Heart left ventricle (tissue), 16 donors: ENCODE measurements around the gene GRM5. TPM values are rescaled to one million over a fixed set of nuclear protein-coding genes. Genes with fewer than 3 reads are reported as not detected.
A peak's percentile ranks its signal among the peaks of the same experiment; 100 is the strongest.

Experiments
- ATAC-seq, 4 donors: fragments of 200-7000 bp; cut with Tn5 transposase; one replicate each; pipeline ENCODE4 v1.9.1; 2020 to 2022; ENCODE audit warnings: moderate library complexity in 4 of 4, mild to moderate bottlenecking in 3 of 4, moderate number of reproducible peaks in 1 of 4
- DNase-seq, 5 donors: peaks; one replicate each; pipeline ENCODE4 v3.0.0-alpha.2; 2020
- H3K27ac ChIP-seq, 12 donors: fragments of 200-600 bp; sonication (generic) in 4 of 12; one replicate each; pipeline versions ENCODE4 v1.5.0 to v1.8.0; 2016 to 2022; ENCODE audit warnings: mild to moderate bottlenecking in 2 of 12
- H3K27me3 ChIP-seq, 9 donors: fragments of 200-600 bp; sonication (generic) in 2 of 9; one replicate each; pipeline versions ENCODE4 v1.5.1 to v1.8.0; 2016 to 2022; ENCODE audit warnings: mild to moderate bottlenecking in 3 of 9
- H3K36me3 ChIP-seq, 9 donors: fragments of 200-600 bp; sonication (generic) in 2 of 9; one replicate each; pipeline versions ENCODE4 v1.5.0 to v1.8.0; 2018 to 2022; ENCODE audit warnings: mild to moderate bottlenecking in 2 of 9
- H3K4me1 ChIP-seq, 12 donors: fragments of 200-600 bp; sonication (generic) in 4 of 12; one replicate each; pipeline versions ENCODE4 v1.5.0 to v1.8.0; 2016 to 2022; ENCODE audit warnings: mild to moderate bottlenecking in 3 of 12
- H3K4me3 ChIP-seq, 12 donors: fragments of 200-600 bp; sonication (generic) in 4 of 12; one replicate each; pipeline versions ENCODE4 v1.5.0 to v1.8.0; 2017 to 2022; ENCODE audit warnings: mild to moderate bottlenecking in 9 of 12, moderate library complexity in 4 of 12
- H3K9me3 ChIP-seq, 12 donors: fragments of 200-600 bp; sonication (generic) in 4 of 12; one replicate each; pipeline versions ENCODE4 v1.5.0 to v1.8.0; 2016 to 2022; ENCODE audit warnings: mild to moderate bottlenecking in 1 of 12
- POLR2A ChIP-seq, 2 donors: fragments of 450-650 bp; IDR thresholded peaks; one replicate each; pipeline ENCODE4 v1.6.1; 2017; ENCODE audit warnings: antibody characterized with exemption in 2 of 2, mild to moderate bottlenecking in 2 of 2, moderate library complexity in 2 of 2
- WGBS, 4 donors: extraction: QIAGEN DNeasy Blood & Tissue Kit in 2 of 4; methylation state at CpG; one replicate each; pipeline versions ENCODE4 v1.1.5 to v1.1.7; 2013 to 2018; 5-methylcytosine and 5-hydroxymethylcytosine counted together
- intact Hi-C, 10 donors: fragments of 100-400 bp; cut with DNase I; formaldehyde crosslinking; loops; one replicate each; pipeline versions ENCODE4 v1.11.1 to v1.14.2; 2022
- polyA plus RNA-seq, 2 donors: library from polyadenylated mRNA; stranded (reverse); fragments of 200-250 nt; gene quantifications; one replicate each; pipeline ENCODE4 v1.2.3, GENCODE V29; 2013
- total RNA-seq, 9 donors: library from RNA; depleted of rRNA in 2 of 9; stranded (reverse); fragments of >200 nt in 2 of 9; fragmentation: NEBNext Ultra II Directional in 3 of 9; extraction: Animal tissue kit (Norgen Biotek cat#: 25700) in 3 of 9; gene quantifications; one replicate each; pipeline versions ENCODE4 v1.1.0 to v1.2.4, GENCODE V29; 2016 to 2023
- TF ChIP-seq, protein P1 (sequence below), 12 donors: fragments of 200-600 bp; sonication (generic) in 4 of 12; IDR thresholded peaks; one replicate each; pipeline versions ENCODE4 v1.5.0 to v1.8.0; 2018 to 2022; ENCODE audit warnings: antibody characterized with exemption in 12 of 12, mild to moderate bottlenecking in 5 of 12
- donor health status: ischemic (EF 13 %, LVEDD 7.1; RV severe dilation, severe dysfunction).
- donor health status: healthy with polysubstance abuse.
- donor health status: DM: no; HTN: yes; CAD: no.
- donor health status: DM: no; HTN: no; CAD: no.
- donor health status: ischemic (EF 25% LVEDD 6.9; RV normal size, moderate dysfunction).
- donor health status: ischemic (EF 25% LVEDD 5.7; RV mildly dilated, moderate dysfunction).
- donor health status: healthy.
- donor health status: DM: yes; HTN: yes; CAD: no.
- donor health status: ischemic (EF 35%, LVEDD 5.7; RV mildly dilated, moderate dysfunction).
- donor health status: nonischemic (EF 11% LVEDD 7.7; RV severe dilation, severe dysfunction).
- donor health status: DM: yes; HTN: yes; CAD: no.
- donor health status: PGD.
- donor health status: ischemic (EF 29% LVEDD 5.4; RV normal size, mild dysfunction).
- donor health status: nonischemic (EF 23%, LVEDD 6.1; RV moderate dilation, normal function).

The GRM5 gene
- total and polyA plus RNA-seq, 11 donors, result 0.01 to 0.09 (median 0.09) TPM; not detected in 8

DNA sequence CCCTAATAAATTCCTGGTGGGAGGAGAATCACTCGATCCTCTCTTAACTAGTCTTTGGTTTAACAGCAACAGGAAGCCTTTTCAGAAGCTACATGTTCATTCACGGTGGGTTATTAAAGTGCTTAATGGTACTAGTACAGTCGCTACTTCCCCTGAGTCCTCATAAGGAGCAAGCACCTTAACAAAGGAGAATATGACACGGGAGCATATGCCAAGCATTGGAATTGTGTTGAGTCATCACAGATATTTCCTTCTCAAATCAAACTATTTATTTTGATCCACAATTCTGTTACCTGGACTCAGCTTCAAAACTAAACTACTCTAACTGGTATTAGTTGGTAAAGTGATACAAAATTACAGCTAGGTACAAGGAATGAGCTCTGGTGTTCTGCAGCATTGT is 550.8 kb downstream of the GRM5 start:
- Histone ChIP-seq H3K9me3 (no peaks in the 10 kb centered on the region), H3K36me3 (no peaks in the 10 kb centered on the region), H3K4me3 (no peak overlapping the region), H3K27ac (no peak overlapping the region), H3K27me3 (peaks cover 0 to 18% (median 5%) of the 10 kb centered on the region in 9 donors), H3K4me1 (no peaks in the 10 kb centered on the region)
- WGBS, 4 donors, result 73 to 90% (median 85%) methylated on average over 4 of the region's 4 CpGs
- no peak for DNase-seq
- TF ChIP-seq, protein P1, sequence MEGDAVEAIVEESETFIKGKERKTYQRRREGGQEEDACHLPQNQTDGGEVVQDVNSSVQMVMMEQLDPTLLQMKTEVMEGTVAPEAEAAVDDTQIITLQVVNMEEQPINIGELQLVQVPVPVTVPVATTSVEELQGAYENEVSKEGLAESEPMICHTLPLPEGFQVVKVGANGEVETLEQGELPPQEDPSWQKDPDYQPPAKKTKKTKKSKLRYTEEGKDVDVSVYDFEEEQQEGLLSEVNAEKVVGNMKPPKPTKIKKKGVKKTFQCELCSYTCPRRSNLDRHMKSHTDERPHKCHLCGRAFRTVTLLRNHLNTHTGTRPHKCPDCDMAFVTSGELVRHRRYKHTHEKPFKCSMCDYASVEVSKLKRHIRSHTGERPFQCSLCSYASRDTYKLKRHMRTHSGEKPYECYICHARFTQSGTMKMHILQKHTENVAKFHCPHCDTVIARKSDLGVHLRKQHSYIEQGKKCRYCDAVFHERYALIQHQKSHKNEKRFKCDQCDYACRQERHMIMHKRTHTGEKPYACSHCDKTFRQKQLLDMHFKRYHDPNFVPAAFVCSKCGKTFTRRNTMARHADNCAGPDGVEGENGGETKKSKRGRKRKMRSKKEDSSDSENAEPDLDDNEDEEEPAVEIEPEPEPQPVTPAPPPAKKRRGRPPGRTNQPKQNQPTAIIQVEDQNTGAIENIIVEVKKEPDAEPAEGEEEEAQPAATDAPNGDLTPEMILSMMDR (IDR thresholded peaks at IDR 0.05), result no peak
- TF ChIP-seq POLR2A (IDR thresholded peaks at IDR 0.05), result no peak
- no peak for ATAC-seq
- intact Hi-C loops, result no loop called here

DNA sequence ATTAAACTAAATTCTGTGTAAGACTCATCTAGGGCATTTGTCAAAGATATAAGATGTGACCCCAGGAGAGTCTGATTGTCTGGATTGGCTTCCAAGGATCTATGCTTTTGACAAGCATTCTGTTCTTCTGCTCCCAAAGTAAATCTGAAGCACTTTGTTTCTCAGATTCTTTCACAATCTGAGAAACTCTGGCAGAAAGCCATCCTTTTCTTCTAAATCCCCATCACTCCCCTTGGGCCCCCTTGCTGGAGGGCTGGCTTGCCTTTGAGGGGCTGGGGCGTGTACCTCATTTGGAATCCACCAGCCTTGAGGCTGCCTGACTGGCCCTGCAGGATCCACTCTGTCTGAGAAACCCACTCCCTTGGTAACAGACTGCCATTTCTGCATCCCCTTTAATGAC is 554.8 kb downstream of the GRM5 start:
- WGBS, 4 donors, result 66 to 80% (median 73%) methylated on average over 1 of the region's 1 CpG
- no peak overlapping the region for H3K4me3 ChIP-seq
- H3K27me3 ChIP-seq, result peaks cover 0 to 57% (median 29%) of the 10 kb centered on the region in 9 donors
- no peaks in the 10 kb centered on the region for H3K36me3 ChIP-seq
- no peak overlapping the region for H3K27ac ChIP-seq
- H3K9me3 ChIP-seq, result no peaks in the 10 kb centered on the region
- ATAC-seq (no peak), DNase-seq (no peak)
- H3K4me1 ChIP-seq, result peaks cover 0 to 9% (median 0%) of the 10 kb centered on the region in 12 donors
- intact Hi-C loops, result no loop called here
- TF ChIP-seq, protein P1 (IDR thresholded peaks at IDR 0.05), result no peak
- TF ChIP-seq POLR2A (IDR thresholded peaks at IDR 0.05), result no peak

DNA sequence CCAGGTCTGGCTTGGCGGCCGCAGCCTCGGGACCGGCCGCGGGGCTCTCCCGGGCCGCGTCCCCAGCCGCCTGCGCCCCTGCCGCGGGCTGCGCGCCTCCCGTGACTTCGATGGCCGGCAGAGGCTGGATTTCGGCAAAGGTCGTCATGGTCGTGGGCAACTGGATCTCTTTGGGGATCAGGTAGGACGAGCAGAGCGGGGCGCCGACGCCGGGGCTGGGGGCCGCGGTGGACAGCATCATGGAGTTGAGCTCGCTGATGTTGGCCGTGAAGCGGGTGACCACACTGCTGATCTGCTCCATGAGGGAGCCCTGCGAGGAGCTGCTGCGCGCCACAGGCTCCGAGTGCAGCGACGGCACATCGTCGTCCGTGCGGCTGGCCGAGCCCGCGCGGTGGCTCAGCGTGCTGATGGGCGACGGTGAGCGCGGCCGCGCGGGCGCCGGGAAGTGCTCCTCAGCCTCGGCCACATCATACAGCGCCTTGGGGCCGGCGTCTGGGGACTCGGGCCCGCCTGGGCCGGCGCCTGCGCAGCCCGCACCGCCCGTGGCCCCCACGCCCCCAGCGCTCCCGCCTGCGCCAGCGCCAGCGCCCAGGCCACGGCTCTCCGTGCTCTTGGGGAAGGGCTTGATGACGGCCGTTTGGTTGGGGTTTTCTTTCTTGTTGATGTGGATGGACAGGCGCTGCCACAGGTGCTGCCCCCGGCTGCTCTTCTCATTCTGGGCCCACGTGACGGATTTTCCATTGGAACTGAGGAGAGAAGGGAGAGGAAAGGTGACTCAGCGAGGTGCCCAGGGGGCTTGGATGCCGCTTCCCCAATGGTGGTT is 556.8 kb downstream of the GRM5 start:
- H3K27me3 ChIP-seq, result peaks cover 0 to 65% (median 29%) of the 10 kb centered on the region in 9 donors
- H3K9me3 ChIP-seq, result no peaks in the 10 kb centered on the region
- WGBS, 4 donors, result 4 to 24% (median 13%) methylated on average over 10 to 84 of the region's 84 CpGs
- no peaks in the 10 kb centered on the region for H3K36me3 ChIP-seq
- ATAC-seq (peak in 2 of 4 donors; percentile 65 to 80), DNase-seq (peak in 3 of 5 donors; percentile 26 to 70 (median 28))
- intact Hi-C loops, result no loop called here
- peak overlapping the region in 11 of 12 donors; percentile 22 to 57 (median 44) for H3K4me3 ChIP-seq
- no peak for TF ChIP-seq POLR2A (IDR thresholded peaks at IDR 0.05)
- TF ChIP-seq, protein P1 (IDR thresholded peaks at IDR 0.05), result no peak
- H3K4me1 ChIP-seq, result peaks cover 0 to 9% (median 0%) of the 10 kb centered on the region in 12 donors
- no peak overlapping the region for H3K27ac ChIP-seq

DNA sequence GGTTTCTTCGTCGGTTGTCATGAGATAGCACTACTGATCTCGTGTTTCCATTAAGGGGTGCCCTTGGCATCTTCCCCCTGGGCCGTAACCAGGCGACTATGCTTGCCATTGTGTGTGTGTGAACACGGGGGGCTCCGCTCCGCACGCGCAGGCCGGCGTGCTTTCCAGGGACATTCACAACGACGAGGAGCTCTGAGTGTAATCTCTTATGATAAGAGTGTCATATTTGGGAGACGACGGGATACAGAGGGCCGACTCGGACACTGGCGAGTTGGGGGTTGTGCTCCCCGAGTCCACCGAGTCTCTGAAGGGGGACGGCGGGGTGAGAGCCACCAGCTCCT is 557.4 kb downstream of the GRM5 start:
- H3K36me3 ChIP-seq, result no peaks in the 10 kb centered on the region
- intact Hi-C loops, result no loop called here
- H3K4me3 ChIP-seq, result peak overlapping the region in 11 of 12 donors; percentile 22 to 57 (median 44)
- H3K9me3 ChIP-seq, result no peaks in the 10 kb centered on the region
- H3K27ac ChIP-seq, result no peak overlapping the region
- peaks cover 0 to 65% (median 29%) of the 10 kb centered on the region in 9 donors for H3K27me3 ChIP-seq
- H3K4me1 ChIP-seq, result peaks cover 0 to 9% (median 0%) of the 10 kb centered on the region in 12 donors
- ATAC-seq (no peak), DNase-seq (peak in 1 of 5 donors; percentile 57)
- TF ChIP-seq POLR2A (IDR thresholded peaks at IDR 0.05), result no peak
- TF ChIP-seq, protein P1 (IDR thresholded peaks at IDR 0.05), result no peak
- 6 to 16% (median 9%) methylated on average over 18 to 23 of the region's 23 CpGs for WGBS, 4 donors
